GM19395 (cell line): ENCODE data around the gene ARHGAP10.

Experiments used
- ATAC-seq: cut with Tn5 transposase; IDR thresholded peaks from one replicate; pipeline ENCODE4 v1.9.1; 2021; ENCODE audit warnings: mild to moderate bottlenecking, moderate library complexity; ENCODE audit not compliant: unreplicated experiment

The ARHGAP10 gene

DNA sequence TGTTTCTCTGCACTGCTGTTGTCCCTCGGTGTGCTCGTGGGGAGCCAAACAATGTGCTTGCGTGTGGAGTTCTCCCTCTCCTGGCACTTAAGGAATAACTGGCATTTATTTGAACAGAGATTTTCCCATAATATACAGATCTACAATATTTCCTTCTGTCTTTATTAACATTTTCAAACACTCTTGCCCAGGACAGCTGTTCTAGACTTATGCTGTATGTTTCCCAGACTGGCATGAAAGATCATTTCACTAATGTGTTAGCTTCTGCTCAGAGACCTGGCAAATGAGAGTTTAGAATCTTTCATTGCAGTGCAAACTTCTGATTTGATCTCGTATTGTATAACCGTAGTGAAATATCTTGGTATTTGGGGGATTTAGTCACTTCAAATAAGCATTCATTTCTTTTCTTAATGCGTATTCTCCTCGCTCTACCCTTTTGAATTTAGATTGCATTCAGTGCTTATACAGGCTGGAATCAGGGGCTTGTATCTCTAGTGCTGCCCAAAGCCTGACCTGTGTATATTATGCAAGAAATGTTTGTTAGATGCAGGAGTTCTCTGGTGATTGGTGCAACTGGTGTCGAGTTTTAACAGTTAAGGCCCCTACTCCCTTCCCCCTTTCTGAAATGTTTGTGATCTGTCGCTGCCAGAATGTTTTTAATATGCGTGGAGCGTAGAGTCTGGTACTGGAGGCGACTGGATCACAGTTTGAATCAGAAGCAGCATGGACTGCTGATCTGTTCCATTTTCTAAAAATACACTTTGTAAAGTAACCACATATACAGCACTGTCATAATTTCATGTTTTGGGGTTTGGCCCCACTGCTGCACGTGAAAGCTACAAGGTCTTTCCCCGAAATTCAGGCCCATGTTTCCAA, 326.3 kb downstream of the ARHGAP10 start:
- ATAC-seq, result no peak

DNA sequence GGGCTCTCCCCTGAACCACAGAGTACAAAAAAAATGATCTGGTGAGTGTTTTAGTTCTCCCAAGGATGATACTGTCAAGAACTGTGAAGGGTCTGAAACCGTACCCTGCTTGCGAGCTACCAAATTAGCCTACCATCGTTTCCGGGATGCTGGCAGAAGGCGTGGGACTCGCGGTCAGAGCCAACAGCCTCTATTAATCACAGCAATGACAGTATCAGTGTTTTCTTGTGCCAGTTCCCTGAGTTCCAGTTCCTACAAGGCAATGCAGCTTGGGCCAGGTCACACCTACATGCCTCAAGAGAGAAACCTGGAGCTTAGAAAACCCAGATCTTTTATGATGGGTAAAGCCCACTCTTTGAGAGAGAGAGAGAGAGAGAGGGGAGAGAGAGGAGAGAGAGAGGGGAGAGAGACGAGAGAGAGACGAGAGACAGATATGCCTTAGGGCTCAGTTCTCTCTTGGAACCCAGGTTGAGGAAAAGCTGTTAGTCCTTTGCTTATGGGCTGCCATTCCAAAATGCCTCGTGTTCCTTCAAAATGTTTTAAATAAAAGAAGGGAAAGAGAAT, 327.8 kb downstream of the ARHGAP10 start:
- no peak for ATAC-seq

DNA sequence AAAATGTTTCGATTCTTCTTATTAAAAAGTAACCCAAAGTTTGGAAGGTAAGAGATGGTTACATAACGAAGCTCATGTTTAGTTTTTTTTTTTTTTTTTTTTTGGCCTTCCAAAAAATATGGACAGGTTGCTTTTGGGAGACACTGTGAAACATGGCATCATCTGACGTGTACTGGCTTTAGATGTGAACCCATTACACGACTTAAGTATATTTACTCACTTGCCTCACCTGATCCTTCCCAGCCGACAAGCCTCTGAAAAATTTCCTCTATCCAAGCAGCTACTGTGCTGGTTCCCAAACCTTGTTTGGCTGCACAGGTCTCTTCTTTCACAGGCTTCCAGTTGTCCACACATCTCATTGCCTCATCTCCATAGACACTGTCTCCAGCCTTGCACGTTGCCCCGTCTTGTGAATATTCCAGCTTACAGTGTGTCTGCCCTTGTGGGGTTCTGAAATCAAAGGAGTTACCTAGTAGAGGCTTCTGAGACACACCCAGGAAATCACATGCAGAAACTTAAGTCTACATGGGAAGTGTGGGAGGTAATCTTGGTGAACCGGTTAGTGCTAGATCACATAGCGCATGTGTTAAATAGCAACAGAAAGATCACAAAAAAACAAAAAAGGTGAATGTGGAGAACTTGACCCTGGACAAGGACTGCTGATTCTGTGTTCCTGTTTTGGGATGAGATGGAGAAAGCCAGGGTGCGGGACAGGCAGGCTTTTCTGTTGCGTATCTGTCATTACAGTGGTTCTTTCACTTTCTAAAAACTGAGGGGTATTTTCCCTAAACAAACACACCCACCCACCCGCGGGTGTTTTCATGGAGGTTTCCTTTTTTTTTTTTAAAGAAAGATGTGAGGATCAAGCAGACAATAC, 328.6 kb downstream of the ARHGAP10 start:
- ATAC-seq, result peak; percentile 19

DNA sequence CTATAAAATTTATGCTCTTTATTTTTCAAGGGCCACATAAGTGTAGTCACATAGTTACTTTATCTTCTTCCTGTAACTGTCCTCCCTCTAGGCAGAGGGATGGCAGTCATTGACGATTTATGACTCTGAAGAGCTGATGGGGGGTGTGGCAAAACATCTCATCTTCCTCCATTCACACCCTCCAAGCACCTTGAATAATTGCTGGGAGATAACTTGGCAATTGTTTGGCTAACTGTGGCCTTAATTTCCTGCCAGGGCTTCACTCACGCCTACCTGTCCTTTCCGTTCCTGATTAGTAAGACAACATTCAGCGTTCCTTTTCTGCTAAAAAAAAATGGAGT, 329.2 kb downstream of the ARHGAP10 start:
- ATAC-seq, result no peak

DNA sequence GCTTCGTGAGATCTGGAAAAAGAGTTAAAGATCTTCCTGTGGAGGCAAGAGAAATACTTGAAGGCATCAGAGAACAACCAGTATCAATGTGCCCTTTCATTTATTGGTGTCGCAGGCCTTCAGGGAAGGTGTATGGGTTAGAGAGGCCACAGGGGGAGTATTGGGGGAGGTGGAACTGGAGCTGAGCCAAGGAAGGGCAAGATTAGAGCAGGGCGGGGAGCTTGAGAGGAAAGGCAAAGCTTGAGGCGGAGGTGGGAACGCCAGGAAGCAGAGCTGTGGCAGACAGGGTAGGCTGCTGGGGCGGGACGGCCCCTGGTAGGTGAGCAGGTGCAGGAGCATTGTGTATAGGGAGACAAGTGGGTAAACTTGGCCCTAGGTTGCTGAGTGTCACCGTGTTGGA, 329.9 kb downstream of the ARHGAP10 start:
- ATAC-seq, result no peak

DNA sequence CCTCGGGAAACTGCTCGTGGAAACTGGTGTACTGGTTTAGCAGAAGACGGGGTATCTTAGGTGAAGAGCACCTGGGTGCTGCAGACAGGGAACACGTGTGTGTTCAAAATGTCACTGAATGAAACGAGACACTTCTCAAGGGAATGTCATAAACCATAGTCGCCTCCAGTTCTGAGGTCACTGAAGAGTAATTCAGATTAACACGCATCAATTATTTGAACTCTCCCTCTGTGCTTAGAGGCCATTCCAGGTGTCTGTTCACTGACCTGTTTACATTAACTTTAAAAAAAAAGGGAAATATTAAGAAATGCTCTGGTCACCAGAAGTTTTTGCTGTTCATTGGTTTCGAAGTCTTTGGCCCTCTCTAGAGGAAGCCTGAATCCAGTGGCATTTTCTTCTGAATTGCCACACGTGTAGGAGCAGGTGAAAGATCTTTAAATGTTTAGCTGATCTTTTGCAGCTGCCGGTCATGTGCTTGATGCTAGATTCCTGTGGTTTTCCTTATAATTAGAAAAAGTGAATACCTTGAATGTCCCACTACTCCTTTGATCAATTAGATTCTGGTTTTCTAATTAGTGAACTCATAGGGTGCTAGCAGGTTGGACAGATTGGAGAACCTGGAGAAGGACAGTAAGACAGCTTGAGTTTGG, 330.5 kb downstream of the ARHGAP10 start:
- no peak for ATAC-seq

DNA sequence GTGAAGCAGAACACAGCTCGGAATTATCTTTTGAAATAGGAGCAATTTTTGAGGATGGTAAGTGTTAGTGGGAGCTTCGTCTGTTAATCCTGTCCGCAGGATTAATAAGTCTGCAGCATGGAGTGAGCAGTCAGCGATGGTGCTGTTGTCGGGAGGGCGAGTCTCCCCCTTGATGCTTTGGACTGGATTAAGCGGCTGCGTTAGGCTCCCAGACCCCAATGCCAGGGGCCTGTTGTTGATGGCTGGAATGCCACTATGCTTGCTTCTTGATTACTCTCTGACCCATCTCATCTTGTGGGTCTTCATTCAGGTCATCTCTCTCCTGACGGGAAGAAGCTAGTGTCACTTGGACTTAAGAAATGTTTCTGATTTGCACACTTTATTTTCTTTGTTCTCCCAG, 332.6 kb downstream of the ARHGAP10 start:
- no peak for ATAC-seq

DNA sequence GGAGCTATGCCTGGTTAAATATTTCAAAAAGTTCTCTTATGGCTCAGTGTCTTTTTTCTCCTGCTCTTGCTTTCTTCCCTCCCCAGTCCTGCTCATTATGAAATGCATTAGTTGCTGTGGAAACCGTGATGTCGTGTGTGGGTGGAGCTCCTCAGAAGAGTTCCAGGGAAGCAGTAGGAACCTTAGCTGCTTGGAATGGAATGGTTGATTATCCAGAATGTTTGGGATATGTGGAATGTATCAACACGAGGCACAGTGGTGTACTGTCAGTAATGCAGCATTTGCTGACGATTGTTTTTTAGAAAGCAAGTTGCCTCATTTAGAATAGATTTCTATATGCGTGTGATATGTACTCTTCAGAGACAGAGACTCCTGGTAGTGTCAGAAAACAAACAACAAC, 333.2 kb downstream of the ARHGAP10 start:
- ATAC-seq, result no peak

DNA sequence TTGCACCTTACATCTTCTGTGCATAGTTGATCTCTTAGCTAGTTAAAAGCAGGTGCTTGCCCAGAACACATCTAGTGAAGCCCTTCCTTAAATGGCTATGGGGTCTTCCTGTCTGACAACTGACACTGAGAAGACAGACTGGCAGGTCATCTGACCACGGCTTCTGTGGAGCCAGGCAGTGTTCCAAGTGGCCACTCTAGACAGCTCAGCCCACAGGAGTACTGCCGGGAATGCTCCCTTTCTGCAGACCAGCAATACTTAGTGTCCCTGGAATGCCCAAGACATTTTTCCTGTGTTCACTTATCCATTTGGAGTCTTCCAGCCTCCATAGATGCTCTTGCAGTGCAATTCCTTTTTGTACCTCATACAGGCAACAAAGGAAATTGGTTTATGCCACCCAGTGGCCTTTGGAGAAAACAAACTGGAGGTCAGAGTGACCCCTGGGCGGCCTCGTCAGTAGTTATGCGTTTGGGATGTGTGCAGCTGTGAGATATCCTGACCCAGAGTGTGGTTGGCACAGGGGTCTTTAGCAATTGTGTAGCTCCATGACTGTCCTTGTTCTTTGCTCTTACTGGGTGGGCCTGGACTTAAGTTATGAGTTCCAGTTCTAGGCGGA, 335.5 kb downstream of the ARHGAP10 start:
- no peak for ATAC-seq

DNA sequence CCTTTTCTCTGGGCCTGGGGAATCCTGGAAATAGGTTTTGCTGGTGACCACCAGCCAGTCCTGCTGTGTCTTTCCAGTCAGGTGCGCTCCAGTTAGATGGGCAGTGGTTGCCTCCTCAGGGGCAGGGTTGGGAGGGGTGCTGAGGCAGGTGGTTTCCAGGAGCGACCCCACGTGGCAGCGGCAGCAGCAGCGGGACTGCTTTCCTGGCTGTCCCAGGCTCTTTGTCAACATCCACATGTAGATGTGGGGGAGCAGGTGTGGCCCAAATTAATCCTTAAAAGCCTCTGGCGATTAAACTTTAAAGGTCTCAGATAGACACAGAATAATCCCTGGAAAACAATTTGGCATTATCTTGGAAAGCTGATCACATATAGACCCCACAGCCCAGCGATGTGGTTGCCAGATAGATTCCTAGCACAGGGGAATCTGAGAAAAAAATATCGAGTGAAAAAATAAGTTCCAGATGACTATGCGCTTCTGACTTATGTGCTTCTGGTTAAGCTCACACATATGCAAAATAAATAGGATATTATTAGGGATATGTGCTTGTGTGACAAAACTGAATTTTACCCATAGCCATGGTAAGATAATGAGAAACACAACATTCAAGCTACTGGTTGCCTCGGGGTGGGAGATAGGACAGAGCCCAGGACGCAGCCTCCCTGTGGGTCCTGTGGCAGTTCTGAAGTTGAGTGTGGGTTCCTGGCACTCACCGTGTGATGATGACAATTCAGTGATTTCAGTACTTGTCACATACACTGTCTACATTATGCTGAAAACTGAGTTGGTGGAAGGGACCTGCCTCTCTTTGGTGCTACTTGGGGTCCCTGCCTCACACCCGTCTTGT, 336.4 kb downstream of the ARHGAP10 start:
- ATAC-seq, result no peak

DNA sequence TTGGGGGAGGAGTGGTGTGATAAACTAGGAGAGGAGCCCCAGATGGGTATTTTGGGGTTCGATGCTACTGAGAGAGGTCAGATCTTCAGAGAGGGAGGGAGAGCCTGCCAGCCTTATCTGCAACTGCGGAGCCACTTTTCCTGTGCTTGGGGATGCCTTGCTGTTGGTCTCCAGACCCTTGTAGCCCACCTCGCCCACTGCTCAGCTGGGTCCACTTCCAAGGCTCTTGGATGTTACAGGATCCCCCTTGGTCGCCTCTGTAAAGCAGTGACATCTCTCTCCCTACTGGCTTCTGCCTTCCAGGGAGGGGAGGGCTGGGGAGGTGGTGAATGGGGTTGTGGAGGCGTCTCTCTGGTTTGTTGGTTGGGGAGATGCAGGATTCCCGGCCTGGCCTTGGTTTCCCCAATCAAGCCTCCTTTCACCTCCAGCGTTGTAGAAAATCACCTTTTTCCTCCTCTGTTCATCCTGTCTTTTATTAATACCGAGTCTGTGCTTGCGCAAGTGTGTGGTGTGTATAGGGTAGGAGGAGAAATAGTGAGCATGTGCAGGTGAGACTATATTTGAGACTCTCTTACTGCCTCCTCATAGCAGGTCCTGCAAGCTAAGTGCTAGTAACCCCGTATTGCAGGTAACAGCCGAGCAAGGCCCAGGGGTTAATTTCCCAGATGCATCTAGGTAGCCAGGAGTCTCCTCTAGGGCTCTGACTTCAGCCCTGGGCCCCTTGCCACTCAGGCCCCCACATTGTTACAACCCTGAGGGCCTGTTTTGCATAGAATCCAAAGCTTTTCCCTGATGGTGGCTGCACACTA, 337.4 kb downstream of the ARHGAP10 start:
- ATAC-seq, result no peak

DNA sequence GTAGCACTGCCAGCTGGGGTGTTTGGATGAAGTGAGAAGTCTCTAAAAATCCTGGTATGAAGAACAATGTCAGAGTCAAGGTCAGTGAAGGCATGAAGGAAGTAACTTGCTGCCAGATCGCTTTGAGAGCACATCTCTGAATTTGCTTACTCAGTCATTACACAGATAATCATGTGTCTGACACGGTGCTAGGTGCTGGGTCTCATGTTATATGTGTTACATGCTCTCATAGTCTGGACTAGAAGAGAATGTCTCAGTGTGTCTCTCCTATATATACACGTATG, 337.9 kb downstream of the ARHGAP10 start:
- ATAC-seq, result no peak

DNA sequence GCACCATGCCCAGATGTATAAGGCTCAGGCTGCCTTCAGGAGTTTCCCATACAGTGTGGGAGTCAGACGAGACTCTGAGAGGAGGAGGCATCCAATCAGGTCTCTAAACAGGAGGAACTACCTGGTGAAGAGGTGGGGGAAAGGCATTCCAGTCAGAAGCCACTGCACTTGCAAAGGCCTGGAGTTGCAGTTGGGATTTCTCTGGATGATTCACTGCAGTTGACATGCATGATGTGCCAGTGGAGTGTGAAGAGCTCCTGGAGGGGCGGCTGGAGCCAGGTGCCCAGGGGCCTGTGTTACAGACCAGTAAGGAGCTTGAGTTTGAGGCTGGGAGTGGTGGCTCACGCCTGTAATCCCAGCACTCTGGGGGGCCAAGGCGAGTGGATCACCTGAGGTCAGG, 339.1 kb downstream of the ARHGAP10 start:
- no peak for ATAC-seq

DNA sequence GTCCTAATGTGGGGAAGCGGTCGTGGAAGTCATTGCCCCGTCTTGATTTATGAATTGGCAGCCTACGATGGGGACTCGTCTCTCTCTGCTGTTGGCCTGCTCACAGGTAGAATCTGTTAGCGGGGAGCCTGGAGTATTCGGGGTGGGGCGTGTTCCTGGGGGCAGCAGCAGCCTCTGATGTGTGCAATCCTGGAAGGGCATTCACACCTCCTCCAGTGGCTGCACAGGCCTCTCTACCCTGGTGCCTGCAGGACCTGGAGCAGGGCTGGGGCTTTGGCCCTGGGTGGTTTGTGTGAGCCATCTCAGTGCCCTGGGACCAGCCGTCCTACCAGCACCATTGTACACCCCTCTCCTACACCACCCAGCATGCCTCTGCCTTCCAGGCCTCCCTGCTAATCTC, 340.9 kb downstream of the ARHGAP10 start:
- no peak for ATAC-seq

DNA sequence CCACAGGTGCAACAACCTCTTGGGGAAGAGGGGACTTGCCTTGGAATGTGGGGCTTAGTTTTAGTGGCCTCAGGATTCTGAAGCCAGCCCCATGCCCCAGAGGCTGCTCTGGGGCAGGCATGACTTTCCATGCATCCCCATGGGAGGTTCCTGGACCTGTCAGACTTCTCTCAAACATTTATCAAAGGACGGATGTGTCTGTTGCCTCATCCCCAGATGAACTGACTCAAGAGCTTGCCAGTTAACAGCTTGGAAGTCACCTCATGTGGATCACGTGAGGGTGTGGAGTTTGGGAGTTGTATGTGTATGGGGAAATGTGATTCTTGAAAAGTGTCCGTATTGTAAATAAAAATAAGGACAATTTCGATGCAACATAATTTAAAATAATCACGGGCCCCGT, 341.5 kb downstream of the ARHGAP10 start:
- no peak for ATAC-seq

DNA sequence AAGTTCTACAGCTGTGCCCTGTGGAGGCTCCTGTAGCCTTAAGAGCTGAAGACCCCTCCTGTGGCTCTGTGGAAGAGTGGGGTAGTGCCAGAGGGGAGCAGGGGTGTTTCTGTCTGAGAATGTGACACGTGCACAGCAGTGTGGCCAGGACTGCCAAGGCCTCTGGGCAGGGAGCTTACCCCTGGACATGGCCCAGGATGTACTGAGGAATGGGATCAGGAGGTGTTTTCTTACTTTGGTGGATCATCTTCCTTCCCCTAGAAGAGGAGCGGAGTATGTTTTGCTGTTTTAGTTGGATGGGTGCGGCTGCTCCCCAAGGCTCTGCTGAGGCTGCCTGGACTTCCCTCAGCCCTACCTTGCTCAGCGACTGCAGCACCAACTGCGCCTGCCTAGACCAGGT, 342.6 kb downstream of the ARHGAP10 start:
- no peak for ATAC-seq

DNA sequence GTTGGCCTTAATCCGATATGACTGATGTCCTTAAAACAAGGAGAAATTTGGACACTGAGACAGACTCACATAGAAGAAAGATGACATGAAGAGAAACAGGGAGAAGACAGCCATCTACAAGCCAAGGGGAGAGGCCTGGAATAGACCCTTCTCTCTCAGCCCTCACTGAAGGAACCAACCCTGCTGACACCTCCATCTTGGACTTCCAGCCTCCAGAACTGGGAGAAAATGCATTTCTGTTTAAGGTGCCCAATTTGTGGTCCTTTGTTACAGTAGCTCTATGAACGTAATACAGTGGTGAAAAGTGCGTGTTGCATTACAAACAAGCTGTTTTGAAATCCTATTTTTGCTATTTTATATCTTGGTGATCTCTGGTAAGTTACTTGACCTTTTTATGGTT, 343.6 kb downstream of the ARHGAP10 start:
- ATAC-seq, result no peak

DNA sequence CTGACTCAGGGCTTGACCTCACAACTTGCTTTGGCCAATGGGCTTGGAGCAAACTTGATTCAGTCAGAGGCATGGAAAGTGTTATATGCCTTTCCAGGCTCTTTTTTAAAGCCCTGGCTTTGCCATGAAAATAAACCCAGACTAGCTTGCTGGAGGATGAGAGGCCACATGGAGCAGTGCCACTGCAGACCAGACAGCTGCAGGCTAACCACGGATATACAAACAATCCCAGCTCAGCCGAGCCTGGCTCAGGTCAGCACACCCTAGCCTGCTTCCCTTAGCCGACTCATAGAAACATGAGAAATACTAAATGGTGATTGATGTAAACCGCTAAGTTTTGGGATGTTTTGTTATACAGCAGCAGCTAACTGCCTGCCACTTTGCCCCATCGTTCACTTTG, 345.1 kb downstream of the ARHGAP10 start:
- ATAC-seq, result no peak

DNA sequence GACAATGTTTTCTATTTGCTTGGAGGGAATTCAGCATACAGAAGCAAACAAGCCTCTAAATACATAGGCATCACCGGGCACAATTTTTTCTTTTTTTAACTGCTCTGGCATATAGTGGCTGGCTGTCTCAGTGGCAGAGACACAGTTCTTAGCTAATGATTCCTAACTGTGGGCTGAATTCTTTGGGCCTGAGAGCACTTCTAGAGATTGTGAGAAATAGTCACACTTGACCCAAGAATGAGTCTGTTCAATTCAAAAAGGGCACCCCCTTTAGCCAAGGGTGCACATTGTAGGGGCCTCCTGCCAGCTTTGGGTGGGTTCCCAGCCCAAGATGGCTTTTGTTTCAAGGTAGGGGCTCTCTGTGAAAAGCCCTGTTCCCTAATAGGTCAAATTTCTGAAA, 345.7 kb downstream of the ARHGAP10 start:
- ATAC-seq, result no peak
